ENCODE data around the gene TVP23A.

GRCh38 chr16:10756574-10756973 lies 62.0 kb downstream of the TVP23A start:
- TF ChIP-seq POLR2A (IDR thresholded peaks at IDR 0.05) (no peak), POLR2AphosphoS5 (IDR thresholded peaks at IDR 0.05) (no peak)

All from spleen (tissue), 3 donors.